Osteocyte (in vitro differentiated cells): Measurements from ENCODE around the gene PTGS2. TPM values are rescaled to one million over a fixed set of nuclear protein-coding genes. Genes with fewer than 3 reads are reported as not detected.

ENCODE experiments used
- DNase-seq: peaks from one replicate; pipeline ENCODE4 v3.0.0; 2021; ENCODE audit warnings: mixed read lengths; ENCODE audit not compliant: unreplicated experiment; ENCODE audit errors: extremely low spot score
- H3K27ac Mint-ChIP-seq: one replicate; pipeline ENCODE4 v1.8.0; 2021; ENCODE audit warnings: mild to moderate bottlenecking, mixed read lengths; ENCODE audit not compliant: unreplicated experiment
- H3K27me3 Mint-ChIP-seq: one replicate; pipeline ENCODE4 v1.8.0; 2021; ENCODE audit warnings: mixed read lengths; ENCODE audit not compliant: unreplicated experiment
- H3K36me3 Mint-ChIP-seq: one replicate; pipeline ENCODE4 v1.8.0; 2021; ENCODE audit warnings: mixed read lengths; ENCODE audit not compliant: unreplicated experiment
- H3K4me1 Mint-ChIP-seq: one replicate; pipeline ENCODE4 v1.8.0; 2021; ENCODE audit warnings: mixed read lengths; ENCODE audit not compliant: unreplicated experiment
- H3K4me3 Mint-ChIP-seq: one replicate; pipeline ENCODE4 v1.8.0; 2021; ENCODE audit warnings: mild to moderate bottlenecking, moderate library complexity, mixed read lengths; ENCODE audit not compliant: unreplicated experiment
- H3K9me3 Mint-ChIP-seq: one replicate; pipeline ENCODE4 v1.8.0; 2021; ENCODE audit warnings: mixed read lengths; ENCODE audit not compliant: unreplicated experiment
- total RNA-seq: library from RNA; stranded (reverse); gene quantifications from 2 replicates; pipeline ENCODE4 v1.2.1, GENCODE V29; 2021
- TF ChIP-seq, protein P1 (sequence below): fragments of 200-600 bp; sonication (generic); IDR thresholded peaks from 2 replicates; pipeline ENCODE4 v1.5.0; 2021; ENCODE audit warnings: antibody characterized with exemption, mild to moderate bottlenecking, moderate library complexity

PTGS2 gene
- total RNA-seq, 1 donor from 2014 or later: 4.3 TPM

DNA sequence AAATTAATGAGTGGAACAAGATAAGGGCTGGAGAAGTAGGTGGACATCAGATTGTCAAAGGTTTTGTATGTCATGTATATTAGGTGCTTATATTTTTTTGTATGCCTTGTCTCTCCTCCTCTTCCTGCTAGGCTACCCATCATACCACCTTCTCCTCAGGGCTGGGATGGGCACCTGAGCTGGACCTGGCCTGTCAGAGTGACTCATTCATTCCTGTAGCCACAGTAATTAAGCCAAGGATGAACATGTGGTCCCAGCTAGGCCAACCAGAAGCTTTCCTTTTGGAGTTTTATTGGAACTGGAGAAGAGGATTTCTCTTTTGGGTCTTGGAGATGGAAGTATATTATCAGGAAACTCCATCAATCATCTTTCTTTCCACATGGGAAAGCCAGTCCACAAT, 21.2 kb downstream of the PTGS2 start:
- Mint-ChIP-seq H3K9me3 (peaks cover 3% of the 10 kb centered on the region), H3K36me3 (no peaks in the 10 kb centered on the region), H3K27ac (no peak overlapping the region)

DNA sequence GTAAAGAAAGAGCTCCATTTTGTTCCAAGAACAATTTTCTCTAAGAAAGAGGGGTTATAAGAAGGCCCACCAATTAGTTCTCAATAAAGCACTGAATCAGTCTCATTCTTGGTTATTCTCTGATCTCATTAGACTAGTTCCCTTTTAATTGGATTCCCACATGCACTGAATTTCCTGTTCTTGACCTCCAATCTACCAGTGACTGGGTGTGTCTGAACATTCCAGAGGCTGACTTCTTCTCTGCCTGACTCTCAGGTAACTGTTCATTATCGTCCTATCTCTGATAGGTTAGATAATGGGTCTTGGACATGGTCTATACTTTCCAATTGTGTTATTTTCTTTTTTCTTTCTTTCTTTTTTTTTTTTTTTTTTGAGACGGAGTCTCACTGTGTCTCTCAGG, 22.7 kb downstream of the PTGS2 start:
- DNase-seq: no peak
- H3K4me3 Mint-ChIP-seq: no peak overlapping the region
- no peaks in the 10 kb centered on the region for H3K4me1 Mint-ChIP-seq
- TF ChIP-seq, protein P1, sequence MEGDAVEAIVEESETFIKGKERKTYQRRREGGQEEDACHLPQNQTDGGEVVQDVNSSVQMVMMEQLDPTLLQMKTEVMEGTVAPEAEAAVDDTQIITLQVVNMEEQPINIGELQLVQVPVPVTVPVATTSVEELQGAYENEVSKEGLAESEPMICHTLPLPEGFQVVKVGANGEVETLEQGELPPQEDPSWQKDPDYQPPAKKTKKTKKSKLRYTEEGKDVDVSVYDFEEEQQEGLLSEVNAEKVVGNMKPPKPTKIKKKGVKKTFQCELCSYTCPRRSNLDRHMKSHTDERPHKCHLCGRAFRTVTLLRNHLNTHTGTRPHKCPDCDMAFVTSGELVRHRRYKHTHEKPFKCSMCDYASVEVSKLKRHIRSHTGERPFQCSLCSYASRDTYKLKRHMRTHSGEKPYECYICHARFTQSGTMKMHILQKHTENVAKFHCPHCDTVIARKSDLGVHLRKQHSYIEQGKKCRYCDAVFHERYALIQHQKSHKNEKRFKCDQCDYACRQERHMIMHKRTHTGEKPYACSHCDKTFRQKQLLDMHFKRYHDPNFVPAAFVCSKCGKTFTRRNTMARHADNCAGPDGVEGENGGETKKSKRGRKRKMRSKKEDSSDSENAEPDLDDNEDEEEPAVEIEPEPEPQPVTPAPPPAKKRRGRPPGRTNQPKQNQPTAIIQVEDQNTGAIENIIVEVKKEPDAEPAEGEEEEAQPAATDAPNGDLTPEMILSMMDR: no peak
- no peaks in the 10 kb centered on the region for H3K27me3 Mint-ChIP-seq
- H3K9me3 Mint-ChIP-seq: no peaks in the 10 kb centered on the region
- no peaks in the 10 kb centered on the region for H3K36me3 Mint-ChIP-seq
- H3K27ac Mint-ChIP-seq: no peak overlapping the region

More for the DNA sequence above, 21.2 kb downstream of the PTGS2 start:
- H3K4me1 Mint-ChIP-seq: no peaks in the 10 kb centered on the region
- no peak overlapping the region for H3K4me3 Mint-ChIP-seq
- no peaks in the 10 kb centered on the region for H3K27me3 Mint-ChIP-seq
- DNase-seq: no peak
- TF ChIP-seq, protein P1: no peak

DNA sequence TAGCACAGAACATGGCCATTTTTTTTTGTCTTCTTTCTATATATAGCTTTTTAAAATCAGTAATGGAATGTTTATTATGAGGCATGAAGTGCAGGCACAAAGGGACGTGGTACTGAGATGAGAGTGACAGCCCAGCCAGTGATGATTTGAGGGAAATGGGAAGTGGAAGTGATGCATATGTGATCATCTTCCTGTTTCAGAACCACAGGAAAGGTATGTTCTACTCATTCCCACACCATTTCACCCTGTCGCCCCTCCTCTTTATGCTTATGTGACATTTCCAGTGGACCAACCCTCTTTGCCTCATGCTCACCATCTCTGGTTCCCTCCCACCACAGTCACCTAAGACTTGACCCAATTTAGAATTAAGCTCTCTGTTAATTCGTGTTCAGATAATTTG, 24.3 kb downstream of the PTGS2 start:
- DNase-seq: no peak
- Mint-ChIP-seq H3K27me3 (no peaks in the 10 kb centered on the region), H3K4me1 (no peaks in the 10 kb centered on the region), H3K27ac (no peak overlapping the region), H3K9me3 (no peaks in the 10 kb centered on the region), H3K36me3 (no peaks in the 10 kb centered on the region), H3K4me3 (no peak overlapping the region)
- TF ChIP-seq, protein P1: no peak

DNA sequence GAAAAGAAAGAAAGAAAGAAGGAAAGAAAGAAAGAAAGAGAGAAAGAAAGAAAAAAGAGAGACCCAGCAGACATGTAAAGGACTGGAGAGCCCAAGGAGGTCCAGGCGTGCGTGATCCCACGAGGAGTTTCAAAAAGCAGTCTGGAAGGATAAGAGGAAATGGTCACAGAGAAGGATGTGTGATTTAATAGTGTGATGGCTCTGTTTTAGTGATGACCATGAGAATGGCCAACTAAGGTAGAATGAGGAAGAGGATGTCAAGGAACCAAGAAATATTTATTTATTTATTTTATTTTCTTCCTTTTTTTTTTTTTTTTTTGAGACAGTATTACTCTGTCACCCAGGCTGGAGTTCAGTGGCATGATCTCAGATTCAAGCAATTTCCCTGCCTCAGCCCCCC, 25.5 kb downstream of the PTGS2 start:
- no peaks in the 10 kb centered on the region for H3K4me1 Mint-ChIP-seq
- H3K36me3 Mint-ChIP-seq: no peaks in the 10 kb centered on the region
- H3K9me3 Mint-ChIP-seq: no peaks in the 10 kb centered on the region
- H3K27me3 Mint-ChIP-seq: no peaks in the 10 kb centered on the region
- DNase-seq: no peak
- H3K4me3 Mint-ChIP-seq: no peak overlapping the region
- TF ChIP-seq, protein P1: no peak
- no peak overlapping the region for H3K27ac Mint-ChIP-seq

DNA sequence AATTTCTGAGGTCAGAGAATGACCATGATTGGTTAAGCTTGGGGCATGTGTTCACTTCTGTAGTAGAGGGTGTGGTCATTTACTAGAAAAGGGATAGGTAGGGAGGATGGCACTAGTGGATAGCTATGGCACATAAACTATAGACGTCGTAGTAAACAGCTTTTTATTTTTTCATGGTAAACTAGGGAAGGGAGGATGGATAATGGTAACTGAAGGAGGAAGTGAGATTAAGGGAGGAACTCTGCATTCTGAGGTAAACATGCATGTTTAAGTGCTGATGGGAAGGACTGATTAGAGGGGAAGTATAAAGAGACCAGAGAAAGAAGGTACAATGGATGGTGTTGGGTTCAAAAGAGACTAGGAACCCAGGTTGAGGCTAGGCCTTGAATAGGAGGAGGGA, 26.9 kb downstream of the PTGS2 start:
- Mint-ChIP-seq H3K27ac (no peak overlapping the region), H3K36me3 (no peaks in the 10 kb centered on the region), H3K4me1 (no peaks in the 10 kb centered on the region), H3K9me3 (no peaks in the 10 kb centered on the region), H3K4me3 (no peak overlapping the region), H3K27me3 (no peaks in the 10 kb centered on the region)
- TF ChIP-seq, protein P1: no peak
- no peak for DNase-seq
